Measurements from ENCODE around the gene ELOVL5.
A peak's percentile ranks its signal among the peaks of the same experiment; 100 is the strongest.

The ELOVL5 gene

DNA sequence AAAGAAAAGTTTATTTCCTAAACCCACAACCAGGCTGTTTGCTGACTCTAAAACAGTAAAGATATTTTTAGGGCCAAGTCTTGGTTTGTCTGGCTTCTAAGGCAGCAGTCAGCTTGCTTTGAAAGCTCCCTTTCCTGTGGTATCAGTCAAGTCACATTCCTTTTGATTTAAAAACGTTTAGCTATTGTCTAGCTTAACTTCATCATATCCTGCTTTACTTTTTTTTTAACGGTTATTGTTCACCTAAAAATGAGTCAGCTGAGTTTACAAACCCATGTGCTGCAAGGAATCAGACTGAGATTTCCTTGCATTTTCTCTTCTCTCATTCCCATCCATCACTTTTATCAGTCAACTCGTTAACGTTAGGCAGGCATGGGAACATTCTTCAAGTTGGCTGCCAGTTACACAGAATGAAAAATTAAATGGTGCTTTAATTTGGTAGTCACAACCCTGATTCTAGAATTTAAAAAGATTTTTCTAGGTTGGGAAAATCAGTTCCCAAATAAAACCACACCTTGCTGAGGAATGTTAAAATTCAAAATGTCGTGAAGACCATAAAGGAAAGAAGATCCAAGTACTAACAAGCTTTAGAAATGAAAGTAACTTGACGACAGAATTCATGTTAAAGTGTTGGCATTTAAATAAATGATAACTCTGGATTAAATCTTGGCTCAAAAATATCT is 45.9 kb downstream of the ELOVL5 start:
- peak; percentile 72 for DNase-seq

DNA sequence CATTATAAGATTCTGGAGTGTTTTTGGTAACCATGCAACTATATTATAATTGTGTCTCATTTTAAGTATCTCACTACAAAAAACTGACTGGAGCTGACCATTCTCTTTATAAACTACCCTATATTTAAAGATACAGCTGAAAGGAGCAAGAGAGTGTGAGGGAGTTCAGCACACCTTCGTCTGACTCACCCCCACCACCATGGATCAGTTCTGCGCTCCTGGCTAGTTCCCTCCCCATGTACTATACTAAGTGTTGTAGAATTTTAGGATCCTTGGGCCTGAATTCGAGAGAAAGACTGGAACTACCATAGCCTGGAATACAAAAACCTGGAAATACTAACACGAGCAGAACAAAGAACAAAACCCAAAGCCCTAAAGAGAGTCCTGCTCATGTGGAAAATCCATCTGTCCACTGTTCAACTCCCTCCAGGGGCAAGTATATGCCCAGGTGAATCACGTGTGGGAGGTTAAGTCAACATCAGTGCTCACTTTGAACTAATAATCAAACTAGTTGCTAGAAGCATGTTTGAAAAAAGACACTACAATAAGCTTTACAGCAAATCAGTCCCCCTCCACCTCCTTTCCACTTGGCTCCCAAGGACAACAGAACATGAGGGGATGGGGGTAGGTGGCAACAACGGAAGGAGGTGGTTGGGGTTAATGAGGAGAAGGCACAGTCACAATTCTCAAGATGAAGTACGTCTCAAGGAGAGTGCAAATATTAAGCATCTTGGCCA is 46.8 kb downstream of the ELOVL5 start:
- no peak for DNase-seq

DNA sequence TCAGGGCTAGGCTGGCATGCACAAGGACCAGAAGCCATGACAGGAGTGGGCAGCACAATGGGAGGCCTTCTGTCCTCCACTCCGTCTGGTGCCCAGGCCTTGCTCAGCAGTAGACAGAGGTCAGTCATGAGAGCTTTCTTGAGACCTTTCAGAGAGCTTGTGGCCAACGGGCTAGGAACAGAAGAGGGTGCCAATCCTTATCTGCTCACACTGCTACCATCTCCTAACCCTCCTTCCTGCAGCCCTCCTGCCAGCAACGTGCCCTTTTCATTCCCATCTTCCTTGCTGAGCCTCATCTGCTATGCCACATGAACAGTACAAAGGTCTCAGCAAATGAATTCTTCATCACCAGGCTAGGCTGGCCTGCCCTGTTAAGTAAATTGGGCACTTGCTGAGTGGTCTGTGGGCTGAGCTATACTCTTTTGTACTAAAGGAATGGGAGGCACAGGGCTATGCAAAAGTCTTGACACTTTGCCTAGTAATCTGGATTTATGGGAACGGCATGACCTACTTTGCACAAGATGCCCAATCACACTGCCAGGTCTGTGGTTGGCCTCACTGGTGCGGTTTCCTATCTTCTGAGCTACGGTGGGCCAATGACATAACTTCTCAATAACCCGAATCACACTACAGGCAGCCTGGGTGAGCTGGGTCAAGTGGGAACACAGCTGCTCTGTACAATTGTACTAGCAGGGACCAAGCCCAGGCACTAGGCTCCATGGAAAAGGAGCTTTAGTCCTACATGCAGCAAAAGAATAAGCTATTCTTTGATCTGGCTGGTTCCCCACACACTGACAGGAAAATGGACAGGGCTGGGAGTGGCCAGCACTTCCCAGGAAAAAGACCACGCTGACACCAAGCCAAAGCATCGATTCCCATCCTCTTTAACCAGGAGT is 47.8 kb downstream of the ELOVL5 start:
- DNase-seq = no peak

DNA sequence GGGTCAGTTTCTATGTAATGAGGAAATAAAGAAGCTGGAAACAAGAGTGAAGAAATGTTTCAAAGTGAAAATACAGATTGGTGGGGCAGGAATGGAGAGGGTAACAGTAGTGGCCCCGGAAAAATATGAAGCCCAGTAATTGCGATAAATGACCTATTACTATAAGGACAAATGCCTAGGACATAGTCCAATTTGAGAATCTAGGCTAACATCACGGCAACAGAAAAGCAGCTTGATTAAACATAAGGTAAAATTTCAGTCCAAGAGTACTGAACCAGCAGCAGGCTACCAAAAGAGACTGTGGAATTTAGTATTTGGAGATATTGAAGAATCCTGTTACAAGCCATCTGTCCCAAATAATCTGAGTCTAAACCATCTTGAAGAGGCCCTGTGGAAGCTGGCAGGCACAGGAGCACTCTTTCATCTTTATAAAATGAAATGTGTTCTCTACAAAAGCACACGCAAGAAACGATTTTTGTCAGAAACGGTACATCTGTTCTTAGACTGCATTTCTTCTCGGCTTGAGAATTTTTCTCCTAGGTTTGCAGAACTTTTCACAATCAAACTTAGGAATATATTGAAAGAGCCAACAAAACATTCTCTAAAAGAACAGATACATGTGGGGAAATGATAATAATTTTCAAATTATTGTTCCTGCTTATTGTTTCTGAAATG is 49.3 kb downstream of the ELOVL5 start:
- DNase-seq = no peak

DNA sequence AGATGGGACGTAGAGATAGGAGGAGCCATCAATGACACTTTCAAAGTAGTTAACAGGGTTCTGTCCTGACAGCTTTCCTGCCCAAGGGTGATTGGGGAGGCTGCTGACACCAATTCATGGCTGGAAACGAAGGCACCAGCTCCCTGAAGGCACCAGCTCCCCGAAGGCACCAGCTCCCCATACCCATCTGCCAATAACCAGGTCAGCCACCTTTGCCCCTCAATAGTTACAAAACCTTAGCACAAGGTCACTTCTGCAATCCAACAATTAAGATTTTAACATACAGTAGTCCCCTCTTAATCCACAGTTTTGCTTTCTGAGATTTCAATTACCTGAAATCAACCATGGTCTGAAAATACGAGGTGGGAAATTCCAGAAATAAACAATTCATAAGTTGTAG is 51.7 kb downstream of the ELOVL5 start:
- no peak for DNase-seq

DNA sequence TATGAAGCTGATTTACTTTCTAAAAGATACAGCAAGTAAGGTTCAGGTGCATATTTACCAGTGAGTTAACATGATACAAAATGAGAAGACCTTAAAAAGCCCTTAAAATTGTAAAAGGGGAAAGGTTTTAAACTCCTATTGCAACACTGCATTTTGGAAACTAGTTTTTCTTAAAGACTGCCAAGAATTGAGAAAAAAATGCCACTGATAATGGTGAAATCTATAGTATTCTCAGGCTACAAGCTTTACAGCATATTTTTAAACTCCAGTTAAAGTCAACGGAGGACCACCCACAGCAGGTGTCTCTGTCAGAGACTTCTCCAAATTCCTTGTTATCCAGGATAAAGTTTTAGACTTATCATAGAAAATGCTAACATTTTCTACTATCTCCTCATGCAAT is 53.6 kb downstream of the ELOVL5 start:
- no peak for DNase-seq

DNA sequence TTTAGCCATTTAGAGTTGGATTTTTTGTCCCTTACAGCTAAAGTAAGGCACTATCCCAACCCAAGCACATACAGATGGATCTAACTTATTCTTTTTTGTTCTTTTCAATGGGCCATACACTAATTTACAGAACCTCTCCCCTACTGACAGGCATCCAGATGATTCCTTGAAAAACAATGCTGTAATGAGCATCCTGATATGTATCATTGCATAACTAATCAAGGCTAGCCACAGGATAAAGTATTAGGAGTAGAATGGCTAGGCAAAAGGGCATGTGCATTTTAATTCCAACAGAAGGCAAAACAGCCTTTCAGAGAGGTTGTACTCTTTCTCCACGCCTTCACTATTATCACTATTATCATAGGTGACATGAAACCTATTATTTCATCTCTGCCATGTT is 54.1 kb downstream of the ELOVL5 start:
- DNase-seq = no peak

DNA sequence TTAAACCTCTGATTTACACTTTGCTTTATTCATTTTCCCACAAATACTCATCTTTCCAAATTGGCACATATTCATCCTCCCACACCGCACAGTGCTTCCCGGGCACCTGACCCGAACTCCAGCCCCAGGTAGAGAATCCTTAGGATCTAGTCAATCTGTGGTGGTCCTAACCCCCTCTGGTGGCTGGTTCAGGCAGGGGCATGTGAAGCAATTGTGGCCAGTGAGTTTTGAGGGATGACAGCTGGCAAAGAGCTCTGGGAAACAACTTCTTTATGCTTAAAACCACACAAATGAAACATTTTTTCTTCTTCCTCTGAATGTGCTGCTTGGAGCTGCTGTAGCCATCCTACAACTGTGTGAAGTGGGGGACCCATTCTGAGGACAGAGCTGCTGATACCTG is 54.7 kb downstream of the ELOVL5 start:
- peak; percentile 27 for DNase-seq

DNA sequence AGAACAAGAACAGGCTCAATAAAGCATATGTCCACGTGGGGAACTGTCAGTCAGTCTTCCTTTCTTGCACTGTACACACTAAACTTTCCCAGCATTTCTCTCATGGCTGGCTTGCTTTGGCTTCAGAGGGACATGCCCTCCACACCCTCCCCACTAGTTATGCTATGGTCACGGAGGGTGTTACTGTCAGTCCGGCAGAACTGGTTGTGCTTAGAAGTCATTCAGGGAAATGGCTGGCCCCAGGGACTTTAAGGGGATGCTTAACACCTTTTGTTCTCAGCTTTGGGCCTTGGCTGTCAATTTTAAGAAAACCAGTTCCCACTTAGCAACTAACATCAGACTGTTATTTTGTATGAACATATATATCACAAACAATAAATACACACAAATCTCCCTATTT is 55.1 kb downstream of the ELOVL5 start:
- no peak for DNase-seq

DNA sequence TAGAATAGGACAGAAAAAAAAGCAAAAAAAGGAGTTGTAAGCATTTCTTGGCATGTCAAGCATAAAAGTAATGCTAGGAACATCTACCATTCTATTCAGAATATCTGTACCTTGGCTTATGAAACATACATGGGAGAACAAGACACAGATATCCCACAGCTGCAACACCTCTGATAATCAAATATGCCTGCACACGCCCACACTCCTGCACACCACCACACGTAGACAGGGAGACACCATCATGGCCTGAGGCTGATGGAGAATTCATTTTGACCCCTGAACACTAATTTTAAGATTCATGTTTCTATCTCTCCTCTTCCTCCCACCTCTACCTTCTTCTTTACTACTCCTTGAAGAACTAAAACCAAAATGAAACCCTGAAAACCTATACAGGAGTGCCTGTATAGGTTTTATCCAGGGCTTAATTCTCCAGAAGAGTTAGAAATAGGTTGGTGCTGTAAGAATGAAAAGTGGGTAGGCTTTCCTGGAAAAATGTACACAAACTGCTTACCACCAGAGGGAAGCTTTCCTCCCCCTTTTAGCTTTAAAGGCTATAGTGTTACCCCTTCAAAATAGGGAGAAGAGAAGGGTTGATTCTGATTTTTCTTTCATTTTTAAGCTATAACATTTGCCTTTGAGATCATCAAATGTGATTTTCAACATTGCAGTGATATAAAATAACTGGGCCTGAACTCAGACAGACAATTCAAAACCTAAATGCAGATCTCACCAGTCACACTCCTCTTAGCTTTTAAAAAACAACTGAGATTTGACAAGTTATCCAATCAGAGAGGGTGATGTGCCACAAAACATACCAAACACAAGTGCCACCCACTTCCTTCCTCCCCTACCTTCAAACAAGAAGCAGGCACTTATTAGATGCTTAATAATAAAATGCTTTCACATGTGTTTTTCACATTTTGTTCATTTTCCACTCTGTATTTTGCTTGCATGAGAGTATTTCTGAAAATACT is 57.9 kb downstream of the ELOVL5 start:
- DNase-seq = no peak

DNA sequence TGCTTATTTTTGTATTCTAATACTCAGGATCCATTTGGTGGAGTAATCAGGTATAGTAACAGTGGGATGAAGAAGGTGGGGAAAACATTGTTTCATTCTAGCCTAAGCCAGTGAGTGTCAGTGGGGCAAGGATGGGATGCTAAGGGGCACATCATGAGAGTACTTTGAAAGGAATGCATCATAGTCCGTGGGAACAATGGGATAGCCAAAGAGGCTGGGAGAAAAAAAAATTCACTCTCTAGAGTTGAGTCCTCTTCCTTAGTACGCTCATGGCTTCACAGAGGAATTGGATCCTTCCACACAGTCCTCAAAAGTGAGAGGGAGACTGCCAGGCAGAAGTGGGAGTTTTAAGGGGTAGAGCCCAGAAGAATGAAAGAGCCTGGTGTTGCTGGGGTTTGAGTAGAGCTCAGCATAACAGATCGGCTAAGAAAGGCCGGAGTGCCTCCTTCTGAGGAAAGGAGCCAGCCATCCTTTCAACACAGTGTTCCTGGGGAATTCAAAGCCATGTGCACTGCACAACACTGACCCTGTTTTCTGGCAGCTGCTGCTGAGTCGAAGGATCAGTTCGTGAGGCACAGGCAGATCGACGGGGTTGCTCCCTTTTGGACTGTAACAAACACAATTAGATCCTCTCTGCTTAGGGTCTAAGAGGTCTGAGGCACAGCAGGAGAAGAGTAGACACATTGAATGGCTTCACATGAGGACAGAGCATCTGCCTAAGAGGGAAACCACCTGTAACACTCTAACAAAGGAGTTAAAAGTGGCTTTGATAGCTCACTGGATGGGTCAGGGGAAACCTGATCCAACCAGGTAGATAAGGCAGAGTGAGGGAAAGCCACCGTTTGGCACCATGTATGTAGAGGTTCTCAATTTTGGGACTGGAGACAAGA is 61.2 kb downstream of the ELOVL5 start:
- peak; percentile 12 for DNase-seq

DNA sequence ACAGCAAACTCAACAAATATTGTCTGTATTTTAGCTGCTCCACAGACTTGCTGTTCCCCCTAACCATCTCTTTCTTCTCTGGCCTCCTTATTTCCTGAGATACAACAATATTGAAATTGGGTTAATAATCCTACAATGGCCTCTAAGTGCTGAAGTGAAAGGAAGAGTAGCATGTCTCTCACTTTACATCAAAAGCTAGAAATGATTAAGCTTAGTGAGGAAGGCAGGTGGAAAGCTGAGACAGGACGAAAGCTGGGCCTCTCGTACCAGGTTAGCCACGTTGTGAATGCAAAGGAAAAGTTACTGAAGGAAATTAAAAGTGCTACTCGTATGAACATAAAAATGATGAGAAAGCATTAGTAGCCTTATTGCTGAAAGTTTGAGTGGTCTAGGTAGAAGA is 63.8 kb downstream of the ELOVL5 start:
- DNase-seq = no peak

DNA sequence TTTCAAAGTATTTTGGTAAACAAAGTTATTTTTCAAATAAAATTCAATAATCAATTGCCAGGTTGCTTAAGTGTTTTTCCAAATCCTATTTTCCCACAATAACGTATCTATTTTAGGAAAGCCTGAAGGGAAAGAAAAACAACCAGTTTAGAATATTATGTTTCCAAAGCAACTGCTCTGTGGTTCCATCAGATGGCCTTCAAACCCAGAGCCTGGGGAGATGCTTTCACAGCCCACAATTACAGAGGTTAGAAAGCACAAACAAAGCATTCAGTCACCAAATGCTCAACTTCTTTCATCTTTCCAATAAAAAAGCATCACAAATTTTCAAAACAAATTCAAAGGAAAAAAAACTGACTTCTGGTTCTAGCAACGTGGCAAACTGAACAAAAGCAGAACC is 66.0 kb downstream of the ELOVL5 start:
- peak; percentile 42 for DNase-seq

DNA sequence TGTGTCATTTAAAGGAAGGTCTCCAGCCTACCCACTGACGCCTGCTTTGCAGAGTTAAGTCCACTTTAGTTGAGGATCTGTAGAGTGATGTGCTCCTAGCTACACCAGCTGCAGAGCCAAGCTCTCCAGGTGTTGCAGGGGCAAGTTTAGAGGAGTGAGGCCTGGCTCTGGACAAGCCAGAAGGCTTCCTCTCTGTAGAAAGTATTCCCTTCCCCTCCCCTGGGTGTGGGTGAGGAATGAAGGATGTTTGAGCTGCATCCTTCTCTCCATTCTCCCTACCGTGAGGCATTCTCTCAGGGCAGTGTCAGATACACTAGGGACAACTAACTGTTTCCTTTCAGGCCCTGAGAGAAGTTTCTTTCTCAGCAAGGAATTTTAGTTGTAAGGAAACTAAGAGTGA is 66.5 kb downstream of the ELOVL5 start:
- peak; percentile 50 for DNase-seq

DNA sequence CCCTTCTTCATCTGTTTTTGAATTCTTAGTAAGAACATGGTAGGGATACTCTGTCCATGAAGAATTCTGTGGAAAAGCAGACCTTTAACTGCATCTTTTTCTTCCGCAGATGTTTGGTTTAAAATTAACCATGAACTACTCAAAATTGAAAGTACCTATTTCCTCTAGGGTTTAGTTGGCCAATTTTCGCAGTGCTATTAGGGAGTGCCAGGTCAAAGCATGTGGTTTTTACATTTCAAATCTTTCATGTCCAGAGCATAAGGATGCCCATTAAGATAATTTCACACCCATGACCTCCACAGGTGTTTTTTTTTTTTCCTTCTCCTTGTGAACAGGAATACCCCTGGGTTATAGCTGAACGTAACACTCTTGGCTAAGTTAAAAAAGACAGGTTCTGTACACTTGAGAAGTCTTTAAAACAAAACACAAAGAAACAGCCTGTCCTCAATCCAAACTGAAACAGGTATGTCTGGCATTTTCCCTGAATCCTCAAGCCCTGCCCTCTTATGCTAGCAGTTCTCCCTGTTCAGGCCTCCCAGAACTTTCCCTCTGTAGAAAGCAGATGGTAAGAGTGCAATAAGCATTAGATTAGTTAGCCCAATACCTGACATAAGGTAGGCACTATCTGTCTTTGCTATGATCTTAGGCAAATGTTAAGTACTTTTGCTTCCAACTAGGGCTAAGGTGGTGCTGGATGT is 67.1 kb downstream of the ELOVL5 start:
- DNase-seq = no peak

DNA sequence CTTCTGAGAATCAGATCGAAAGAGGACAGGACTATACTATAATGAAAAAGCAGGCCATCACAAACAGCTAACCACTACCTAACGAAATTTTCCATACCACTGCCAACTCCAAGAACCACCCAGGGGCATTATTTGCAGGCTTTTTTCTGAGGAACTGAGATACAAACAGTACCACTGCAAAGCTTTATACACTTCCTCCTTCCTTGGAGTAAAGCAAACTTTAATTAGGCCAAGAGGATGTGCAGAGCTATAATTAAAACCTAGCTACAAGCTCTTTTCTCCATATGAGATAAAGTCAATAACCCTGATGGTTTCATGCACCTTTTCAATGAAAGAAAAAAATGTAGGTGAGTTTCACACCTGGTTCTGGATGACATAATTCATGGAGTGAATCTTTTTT is 68.5 kb downstream of the ELOVL5 start:
- no peak for DNase-seq

DNA sequence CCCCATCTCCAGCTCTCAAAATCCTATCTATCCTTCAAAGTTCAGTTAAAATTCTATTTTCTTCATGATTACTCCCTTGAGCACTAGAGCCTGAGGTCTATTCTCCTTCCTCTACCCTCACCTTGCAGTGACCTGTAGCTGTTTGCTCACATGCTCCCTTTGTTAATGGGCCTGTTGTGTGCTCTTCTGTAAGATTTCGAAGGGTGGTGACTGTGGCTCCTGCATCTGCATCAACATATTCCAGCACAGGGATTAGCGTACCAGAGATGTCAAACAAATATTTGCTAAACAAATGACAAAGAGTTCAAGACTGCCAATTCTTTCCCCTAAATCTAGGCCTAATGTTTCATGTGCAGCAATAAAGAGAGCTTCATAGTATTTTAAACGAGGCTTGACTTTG is 69.5 kb downstream of the ELOVL5 start:
- DNase-seq = no peak

DNA sequence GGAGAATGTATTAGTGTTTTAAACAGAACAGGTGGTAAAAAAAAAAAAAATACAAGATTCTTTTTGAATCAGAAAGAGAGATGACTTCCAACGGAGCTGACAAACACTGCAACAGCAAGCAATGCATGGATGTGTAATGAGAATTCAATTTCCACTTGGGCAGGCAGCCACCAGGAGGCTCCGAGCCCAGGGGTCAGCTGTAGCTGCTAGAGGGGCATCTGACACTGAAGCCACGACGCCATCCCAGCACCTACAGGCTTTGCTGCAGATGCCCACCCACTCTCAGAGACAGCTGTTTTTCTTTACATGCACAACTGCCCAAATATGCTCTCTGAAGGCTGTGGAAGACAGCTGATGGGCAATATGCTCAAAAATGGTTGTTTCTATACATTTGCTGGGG is 75.4 kb downstream of the ELOVL5 start:
- DNase-seq = no peak

DNA sequence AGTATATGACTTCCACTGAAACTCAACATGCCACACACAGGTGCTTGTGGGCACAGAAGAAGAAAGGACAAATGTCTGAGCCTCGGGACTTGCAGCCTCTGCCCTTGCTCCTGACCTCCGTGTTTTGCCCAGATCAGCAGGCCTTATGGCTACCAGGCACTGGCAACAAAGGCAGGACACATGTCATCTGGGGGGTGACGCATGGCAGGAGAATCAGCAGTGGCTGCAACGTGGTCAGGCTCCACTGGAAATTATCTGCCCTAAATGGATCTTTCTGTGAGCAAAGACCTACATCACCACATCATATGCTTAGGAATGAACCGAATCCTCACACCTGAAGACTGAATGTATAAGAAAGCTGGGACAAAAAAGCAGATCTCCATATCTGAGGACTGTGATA is 78.9 kb downstream of the ELOVL5 start:
- no peak for DNase-seq

Data from fibroblast of skin of scalp (primary cell).